WI38 (cell line): ENCODE results near the gene TMEM141.
"Not testable (repeated sequence)": the region's sequence is repeated elsewhere in the genome, so short reads cannot be mapped to it uniquely, and the experiment has no call there.

Experiments used
- H3K4me3 ChIP-seq: 2 replicates; pipeline ENCODE4 v1.5.1; 2011; ENCODE audit warnings: low read depth, mild to moderate bottlenecking, control low read depth, low read length
- TF ChIP-seq, protein P1 (sequence below): IDR thresholded peaks from 2 replicates; pipeline ENCODE4 v1.5.1; 2012; ENCODE audit warnings: low read depth, mild to moderate bottlenecking, control low read depth, low read length

Gene TMEM141

DNA sequence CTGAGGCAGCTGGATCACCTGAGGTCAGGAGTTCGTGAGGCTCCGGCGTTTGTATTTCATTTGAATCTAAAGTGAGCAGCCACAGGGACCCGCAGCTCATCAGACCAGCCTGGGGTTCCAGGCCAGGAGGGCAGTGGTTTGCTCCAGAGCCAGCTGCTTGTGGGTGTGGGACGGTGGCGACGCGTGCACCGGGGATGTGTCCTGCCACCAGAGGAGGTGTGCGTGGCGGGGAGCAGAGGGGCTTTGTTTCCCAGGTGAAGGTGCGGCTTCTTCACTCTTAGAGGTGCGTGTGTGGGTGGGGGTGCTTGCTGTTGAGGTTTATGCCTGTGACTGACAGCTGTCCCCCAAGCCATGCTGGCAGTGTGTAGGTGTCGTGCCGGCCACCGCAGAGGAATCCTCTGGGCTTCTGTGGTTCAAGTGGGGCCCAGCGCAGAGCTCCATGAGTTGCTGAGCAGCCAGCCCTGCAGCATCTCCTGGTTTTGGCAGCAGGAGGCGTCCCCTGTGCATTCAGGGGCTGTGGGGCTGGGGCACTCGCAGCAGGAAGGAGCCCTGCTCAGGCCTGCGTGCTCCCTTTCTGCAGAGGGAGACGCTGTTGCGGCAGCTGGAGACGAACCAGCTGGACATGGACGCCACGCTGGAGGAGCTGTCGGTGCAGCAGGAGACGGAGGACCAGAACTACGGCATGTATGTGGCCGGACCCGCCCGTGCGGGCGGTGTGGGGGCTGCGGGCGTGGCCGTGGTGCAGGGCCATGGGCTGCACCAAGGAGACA, 44.2 kb downstream of the TMEM141 start:
- TF ChIP-seq, protein P1, sequence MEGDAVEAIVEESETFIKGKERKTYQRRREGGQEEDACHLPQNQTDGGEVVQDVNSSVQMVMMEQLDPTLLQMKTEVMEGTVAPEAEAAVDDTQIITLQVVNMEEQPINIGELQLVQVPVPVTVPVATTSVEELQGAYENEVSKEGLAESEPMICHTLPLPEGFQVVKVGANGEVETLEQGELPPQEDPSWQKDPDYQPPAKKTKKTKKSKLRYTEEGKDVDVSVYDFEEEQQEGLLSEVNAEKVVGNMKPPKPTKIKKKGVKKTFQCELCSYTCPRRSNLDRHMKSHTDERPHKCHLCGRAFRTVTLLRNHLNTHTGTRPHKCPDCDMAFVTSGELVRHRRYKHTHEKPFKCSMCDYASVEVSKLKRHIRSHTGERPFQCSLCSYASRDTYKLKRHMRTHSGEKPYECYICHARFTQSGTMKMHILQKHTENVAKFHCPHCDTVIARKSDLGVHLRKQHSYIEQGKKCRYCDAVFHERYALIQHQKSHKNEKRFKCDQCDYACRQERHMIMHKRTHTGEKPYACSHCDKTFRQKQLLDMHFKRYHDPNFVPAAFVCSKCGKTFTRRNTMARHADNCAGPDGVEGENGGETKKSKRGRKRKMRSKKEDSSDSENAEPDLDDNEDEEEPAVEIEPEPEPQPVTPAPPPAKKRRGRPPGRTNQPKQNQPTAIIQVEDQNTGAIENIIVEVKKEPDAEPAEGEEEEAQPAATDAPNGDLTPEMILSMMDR = no peak

GRCh38 chr9:136835932-136836904, 45.1 kb downstream of the TMEM141 start:
- TF ChIP-seq, protein P1 = no peak
- no peak overlapping the region for H3K4me3 ChIP-seq

More for the DNA sequence above, 44.2 kb downstream of the TMEM141 start:
- H3K4me3 ChIP-seq = no peak overlapping the region

DNA sequence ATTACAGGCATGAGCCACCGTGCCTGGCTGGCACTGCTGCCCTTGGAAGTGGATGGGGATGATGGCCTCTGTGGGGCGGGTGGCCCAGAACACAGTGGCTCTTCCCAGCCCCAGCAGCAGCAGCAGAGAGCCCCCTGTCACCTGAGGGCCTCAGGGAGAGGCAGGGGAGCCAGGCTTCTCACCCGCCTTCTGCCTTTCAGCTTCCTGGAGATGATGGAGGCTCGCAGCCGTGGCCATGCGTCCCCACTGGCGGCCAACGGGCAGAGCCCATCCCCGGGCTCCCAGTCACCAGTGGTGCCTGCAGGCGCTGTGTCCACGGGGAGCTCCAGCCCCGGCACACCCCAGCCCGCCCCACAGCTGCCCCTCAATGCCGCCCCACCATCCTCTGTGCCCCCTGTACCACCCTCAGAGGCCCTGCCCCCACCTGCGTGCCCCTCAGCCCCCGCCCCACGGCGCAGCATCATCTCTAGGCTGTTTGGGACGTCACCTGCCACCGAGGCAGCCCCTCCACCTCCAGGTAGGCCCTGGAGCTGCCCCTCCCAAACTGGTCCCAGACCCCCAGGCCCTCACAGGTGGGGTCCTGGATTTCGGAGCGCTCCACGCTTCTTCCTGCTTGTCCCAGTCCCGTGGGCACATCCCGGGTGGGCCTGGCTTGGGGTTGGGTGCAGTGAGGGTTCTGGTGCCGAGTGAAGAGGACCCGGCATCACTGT, 46.2 kb downstream of the TMEM141 start:
- TF ChIP-seq, protein P1 = no peak

DNA sequence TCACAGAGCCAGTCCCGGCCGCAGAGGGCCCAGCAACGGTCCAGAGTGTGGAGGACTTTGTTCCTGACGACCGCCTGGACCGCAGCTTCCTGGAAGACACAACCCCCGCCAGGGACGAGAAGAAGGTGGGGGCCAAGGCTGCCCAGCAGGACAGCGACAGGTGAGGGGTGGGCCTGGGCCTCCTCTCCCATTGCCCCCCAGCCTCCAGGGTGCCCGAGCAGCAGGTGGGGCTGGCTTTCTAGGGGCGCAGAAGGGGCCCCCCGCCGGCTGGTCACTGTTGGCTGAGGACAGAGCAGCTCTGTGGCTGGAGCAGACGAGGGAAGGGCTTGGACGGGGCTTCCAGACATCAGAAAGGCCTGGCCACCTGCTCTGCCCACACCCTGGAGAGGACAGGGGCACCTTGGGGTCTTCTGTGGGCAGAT, 46.7 kb downstream of the TMEM141 start:
- not testable (repeated sequence) for H3K4me3 ChIP-seq

More for the DNA sequence above, 46.2 kb downstream of the TMEM141 start:
- no peak overlapping the region for H3K4me3 ChIP-seq

DNA sequence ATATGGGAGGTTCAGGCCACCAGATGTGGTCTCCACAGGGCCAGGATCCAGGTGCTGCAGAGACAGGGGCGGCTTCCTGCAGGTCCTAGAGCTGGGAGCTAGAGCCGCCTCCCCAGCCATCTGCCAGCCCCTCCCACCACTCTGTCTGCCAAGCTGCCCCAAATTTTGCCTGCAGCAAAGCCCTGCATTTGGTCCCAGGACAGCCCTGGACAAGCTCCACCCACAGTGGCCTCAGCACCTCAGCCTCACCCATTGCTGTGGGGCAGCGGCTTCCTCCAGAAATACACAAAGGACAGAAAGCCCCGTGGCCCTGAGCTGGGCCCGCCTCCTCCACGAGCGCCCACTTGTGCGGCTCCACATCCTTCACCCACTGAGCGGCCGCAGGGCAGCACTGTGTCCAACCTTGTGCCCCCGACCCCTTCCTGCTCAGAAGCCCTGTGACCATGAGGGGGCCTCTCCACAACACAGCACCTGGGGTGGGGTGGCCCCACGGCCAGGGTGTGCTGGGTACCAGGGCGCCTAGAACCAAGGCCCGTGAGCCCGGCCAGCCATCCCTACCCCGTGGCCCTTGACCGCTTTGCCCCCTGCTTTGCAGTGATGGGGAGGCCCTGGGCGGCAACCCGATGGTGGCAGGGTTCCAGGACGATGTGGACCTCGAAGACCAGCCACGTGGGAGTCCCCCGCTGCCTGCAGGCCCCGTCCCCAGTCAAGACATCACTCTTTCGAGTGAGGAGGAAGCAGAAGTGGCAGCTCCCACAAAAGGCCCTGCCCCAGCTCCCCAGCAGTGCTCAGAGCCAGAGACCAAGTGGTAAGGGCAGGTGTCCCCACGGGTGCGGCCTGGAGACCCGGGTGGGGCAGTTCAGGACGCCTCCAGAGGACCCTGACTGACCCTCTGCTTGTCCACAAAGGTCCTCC, 47.4 kb downstream of the TMEM141 start:
- H3K4me3 ChIP-seq = no peak overlapping the region
- TF ChIP-seq, protein P1 = no peak

- TF ChIP-seq, protein P1 = no peak
- no peak overlapping the region for H3K4me3 ChIP-seq
Measured at GRCh38 chr9:136839229-136840139, 48.3 kb downstream of the TMEM141 start.
